HG03558 (cell line): ENCODE data around the gene APH1B.
"Not testable (repeated sequence)": the region's sequence is repeated elsewhere in the genome, so short reads cannot be mapped to it uniquely, and the experiment has no call there.

ENCODE experiments used
- ATAC-seq: cut with Tn5 transposase; IDR thresholded peaks from one replicate; pipeline ENCODE4 v1.9.1; 2021; ENCODE audit warnings: moderate number of reproducible peaks; ENCODE audit not compliant: unreplicated experiment; ENCODE audit errors: extremely low read depth

APH1B gene

DNA sequence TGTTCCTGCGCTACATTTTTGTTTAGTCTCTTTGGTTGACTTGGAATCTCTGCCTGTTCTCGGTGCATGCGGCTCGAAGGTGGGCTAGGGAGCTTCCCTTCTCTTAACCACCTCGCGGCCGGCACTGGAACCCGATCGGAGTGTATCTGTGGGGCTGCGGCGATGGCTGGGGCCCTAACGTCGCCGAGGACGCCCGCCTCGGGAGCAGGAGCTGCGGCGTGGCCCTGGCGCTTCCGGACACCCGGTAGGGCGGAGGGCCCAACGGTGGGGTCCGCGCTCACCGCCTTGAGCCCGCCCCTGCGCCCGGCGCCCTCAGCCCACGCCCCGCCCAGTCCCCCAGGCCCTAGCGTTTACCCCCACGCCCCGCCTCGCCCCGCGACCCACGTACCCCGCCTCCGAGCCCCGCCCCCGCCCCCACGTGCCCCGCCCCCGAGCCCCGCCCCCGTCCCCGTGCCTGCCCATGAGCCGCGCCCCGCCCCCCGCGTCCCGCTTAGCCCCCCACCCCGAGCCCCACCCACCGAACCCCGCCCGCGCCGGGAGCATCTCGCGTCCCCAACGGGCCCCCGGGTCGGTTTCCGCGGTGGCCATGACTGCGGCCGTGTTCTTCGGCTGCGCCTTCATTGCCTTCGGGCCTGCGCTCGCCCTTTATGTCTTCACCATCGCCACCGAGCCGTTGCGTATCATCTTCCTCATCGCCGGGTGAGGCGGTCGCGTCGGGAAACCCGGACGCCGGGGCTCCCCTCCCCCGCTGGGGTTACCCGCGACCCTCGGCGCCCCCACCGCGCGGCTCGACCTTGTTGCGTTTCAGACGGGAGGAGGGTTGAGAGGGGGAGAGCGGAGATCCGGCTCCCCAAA is at the start of gene APH1B:
APH1B (plus strand) TSS at position 568 of the 855 bp plus-strand sequence; CDS start at position 587, 19 bp downstream.
- no peak for ATAC-seq

DNA sequence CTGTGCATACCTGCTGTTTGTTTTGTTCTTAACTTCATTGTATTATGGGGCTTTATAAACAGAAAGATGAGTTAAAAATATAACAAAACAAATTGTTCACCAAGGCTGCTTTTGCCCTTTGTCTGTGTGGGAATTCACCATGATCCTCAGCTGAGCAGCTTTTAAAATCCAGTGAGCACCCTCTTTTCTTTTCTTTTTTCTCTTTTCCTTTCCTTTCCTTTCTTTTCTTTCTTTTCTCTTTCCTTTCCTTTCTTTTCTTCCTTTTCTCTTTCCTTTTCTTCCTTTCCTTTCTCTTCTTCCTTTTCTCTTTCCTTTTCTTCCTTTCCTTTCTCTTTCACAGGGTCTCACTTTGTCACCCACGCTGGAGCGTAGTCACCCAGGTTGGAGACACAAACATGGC is 49.7 kb upstream of the APH1B start:
- no peak for ATAC-seq

DNA sequence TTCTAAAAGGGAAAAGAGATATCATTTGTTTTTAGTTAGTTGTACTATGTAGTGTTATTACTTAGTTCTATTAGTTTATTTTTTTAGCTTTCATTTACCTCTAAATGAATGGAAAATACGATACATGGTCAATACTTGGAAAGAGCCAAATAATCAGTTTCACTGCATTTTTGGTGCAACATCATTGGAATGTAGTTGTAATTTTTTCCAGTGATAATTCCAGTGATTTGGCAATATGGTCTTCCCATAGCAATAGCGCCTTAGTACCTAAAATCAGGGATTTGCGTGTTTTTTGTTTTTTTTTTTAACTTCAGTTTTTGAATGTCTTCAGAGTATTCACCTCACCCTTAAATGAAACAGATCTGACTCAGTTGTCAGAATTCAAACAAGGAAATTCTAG is 46.2 kb upstream of the APH1B start:
- no peak for ATAC-seq

DNA sequence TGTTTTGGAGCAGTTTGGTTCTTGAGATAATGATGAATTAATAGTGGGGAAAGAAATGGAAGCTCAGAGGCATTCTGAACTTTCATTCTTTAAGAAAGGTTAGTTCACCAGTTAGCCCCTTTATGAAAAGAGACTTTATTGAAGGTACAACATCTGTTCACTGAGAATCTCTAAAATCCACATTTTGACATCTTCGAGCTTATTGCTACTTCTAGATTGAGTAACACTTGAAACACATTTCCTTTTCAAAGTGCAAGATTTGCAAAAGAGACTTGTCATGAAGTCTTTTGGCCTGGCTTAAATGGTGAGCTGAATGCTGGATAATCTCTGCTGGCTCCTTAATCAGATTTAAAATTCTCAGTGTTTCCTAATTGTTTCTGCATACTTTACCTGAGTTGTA is 45.7 kb upstream of the APH1B start:
- no peak for ATAC-seq

DNA sequence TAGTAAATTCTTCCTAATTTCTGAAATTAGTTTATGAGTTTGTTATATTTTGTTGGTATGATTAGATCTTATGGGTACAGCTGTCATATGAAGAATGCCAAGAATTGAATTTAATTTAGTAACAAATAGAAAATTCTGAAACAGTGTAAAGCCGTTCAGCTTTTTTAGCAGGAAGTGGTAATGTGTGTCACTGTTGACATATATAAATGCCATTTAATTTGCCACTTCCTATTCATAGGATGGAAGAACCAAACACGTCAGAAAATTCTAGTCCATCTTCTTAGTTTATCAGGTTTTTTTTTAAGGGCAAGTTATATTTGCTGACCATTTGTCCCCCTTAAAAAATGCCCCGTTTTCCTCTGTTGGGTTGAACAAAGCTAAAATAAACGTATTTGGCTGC is 45.0 kb upstream of the APH1B start:
- ATAC-seq = no peak

DNA sequence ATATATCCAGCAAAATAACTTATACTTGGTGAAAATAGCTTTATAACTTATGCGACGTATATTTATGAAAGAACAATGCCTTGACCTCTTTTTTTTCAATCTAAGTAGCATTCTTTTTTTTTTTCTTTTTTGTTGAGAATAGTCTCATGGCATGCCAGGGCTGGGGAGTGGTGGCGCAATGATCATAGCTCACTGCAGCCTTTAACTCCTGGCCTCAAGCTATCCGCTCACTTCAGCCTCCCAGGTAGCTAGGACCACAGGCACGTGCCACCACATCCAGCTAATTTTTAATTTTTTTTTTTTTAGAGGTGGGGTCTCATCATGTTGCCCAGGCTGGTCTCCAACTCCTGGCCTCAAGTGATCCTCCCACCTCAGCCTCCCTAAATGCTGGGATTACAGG is 44.5 kb upstream of the APH1B start:
- no peak for ATAC-seq

DNA sequence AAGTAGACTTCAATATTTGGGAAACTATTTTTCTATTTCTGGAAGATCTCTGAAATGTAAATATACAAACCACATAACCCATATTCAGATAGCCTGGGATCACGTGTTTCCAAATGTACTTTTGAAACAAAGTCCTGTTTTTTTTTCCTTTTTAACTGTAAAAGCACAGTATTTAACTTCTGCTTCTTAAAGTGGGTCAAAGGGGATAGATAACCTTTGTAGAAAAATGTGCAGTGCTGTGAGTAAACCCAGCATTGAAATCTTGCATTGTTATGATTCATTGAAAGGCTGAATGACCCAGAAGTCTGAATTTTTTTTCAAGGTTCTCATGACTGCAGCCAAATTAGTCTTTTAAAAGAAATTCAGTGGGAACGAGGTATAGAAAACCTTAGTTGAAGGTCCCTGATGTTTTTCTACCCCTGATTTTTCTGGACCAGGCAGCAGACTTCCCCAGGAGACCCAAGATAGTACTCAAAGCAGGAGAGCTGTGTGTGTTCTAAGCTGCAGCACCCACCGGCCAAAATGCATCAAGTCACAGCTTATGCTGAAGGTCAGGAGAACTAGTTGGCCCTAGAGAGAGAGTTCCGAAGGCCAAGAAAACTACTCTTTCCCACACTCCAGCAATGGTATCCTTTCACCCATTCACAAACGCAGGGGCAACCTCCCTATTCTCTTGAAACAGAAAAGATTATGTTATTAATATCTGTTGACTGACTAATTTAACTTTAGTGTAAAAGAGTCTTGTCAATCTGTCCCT is 43.6 kb upstream of the APH1B start:
- no peak for ATAC-seq

DNA sequence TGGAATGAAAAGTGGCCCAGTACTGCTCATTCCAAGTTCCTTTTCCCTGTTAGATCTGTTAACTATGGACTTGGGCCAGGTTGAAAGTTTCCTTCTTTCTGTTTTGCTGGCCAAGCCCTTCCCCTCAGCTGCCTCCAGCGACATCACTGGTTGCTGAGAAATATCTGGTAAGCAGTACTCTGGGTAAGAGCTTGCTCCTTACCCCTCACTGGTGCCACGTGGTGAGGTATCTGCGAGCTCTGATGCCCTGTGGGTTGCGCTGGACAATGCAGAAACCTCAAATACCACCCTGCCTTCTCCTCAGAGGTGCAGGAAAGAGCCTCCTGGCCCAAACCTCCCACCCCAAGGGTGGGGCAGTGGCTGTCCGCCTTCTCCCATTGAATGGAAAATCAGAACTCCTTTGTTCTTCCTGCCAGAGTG is 42.9 kb upstream of the APH1B start:
- ATAC-seq = no peak

DNA sequence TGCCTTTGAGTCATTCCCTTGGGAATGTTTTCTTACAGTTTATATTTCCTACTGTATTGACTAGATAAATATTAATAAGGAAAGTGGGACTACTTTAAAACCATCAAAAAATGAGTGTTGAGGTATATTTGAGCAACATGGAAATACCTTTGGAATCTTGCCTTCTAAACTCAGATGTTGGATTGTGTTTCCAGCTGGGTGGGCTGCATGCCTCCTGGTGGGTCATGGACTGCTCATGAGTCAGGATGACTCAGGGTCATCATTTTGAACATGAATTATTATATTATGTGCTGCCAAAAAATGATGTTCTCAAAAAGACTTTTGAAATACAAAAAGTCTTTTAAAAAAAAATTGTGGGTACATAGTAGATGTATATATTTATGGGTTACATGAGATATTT is 41.1 kb upstream of the APH1B start:
- no peak for ATAC-seq

DNA sequence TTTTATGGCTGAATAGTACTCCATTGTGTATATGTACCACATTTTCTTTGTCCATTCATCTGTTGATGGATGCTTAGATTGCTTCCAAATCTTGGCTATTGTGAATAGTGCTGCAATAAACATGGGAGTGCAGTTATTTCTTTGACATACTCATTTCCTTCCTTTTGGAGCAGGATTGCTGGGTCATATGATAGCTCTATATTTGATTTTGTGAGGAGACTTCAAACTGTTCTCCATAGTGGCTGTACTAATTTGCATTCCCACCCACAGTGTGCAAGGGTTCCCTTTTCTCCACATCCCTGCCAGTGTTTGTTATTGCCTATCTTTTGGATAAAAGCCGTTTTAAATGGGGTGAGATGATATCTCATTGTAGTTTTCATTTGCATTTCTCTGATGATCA is 40.3 kb upstream of the APH1B start:
- not testable (repeated sequence) for ATAC-seq

DNA sequence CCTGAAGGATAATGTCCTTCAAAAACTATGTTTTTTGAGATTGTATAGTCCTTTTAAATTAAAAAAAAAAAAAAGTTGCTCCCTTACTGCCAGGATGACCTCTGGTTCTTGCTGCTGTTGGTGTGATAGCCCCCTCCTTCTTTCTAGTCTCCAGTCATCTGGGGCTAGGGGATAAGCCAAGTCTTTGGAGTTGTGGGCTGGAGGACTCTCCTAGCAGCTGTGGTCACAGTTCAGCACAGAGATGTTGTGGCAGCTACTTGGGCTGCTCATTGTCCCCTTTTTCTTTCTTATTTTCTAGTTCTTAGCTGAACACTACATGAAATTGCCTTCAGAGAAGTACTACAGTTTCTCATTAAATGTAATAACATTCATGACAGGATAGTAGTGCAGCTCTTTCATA is 39.2 kb upstream of the APH1B start:
- no peak for ATAC-seq

DNA sequence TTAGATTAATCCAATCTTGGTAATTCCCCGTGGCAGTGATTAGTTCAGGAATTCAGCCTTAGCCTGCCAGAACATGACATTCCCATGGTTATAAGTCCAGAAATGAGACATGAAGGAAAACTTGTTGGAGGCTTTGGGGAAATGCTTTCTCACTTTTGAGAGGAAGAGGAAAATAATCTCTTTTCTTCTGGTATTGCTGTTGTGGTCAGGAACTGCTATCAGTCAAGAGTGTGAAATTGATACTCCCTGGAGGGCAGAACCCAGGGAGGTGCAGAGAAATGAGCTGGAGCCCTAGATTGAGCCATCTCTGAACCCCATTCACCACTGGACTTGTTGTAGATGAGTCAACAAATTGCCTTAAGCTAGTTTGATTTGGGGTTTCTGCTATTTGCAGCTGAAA is 38.6 kb upstream of the APH1B start:
- ATAC-seq = no peak

DNA sequence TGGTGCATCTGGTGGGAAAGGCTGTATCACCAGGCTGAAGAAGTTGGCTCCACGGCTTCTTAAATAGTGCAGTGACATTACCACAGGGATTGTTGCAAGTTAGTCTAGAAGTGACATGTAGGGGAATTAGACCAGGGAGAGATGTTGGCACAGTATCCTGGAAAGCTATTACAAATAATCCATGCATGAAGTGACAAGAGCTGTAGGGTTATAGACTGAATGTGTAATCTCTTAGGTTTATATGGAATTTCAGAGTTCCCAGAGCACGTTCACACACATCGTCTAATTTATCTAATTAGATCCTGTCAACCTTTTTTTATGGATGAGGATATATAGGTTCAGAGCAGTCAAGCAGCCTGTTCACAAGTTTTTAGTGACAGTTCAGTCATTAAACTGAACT is 37.3 kb upstream of the APH1B start:
- no peak for ATAC-seq

DNA sequence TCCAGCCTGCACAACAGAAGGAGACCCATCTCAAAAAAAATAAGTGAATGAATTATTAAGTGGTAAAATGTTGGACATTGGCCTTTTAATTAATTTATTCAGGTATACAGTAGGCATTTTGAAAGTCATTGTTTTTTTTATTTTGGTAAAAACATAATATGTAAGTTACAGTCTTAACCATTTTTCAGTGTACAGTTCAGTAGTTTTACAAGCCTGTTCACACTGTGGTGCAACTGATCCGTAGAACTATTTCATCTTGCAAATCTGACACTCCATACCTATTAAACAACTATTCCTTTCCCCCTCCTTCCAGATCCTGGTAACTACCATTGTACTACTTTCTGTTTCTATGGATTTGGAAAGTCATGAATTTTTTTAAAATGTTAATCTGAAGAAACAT is 36.1 kb upstream of the APH1B start:
- ATAC-seq = no peak

DNA sequence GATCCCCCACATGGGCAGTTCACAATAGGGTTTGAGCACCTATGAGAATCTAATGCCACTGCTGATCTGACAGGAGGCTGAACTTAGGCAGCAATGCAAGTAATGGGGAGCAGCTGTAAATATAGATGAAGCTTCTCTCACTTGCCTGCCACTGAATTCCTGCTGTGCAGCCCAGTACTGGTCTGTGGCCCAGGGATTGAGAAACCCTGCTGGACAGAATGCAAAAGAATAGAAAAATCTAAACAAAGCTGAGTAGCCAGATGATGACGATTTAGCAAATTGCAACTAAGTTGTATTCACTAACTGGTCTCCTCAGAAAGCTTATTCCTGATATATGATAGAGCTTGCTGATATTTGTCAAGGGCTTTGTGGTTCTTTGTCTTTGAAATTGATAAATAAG is 34.3 kb upstream of the APH1B start:
- ATAC-seq = no peak

DNA sequence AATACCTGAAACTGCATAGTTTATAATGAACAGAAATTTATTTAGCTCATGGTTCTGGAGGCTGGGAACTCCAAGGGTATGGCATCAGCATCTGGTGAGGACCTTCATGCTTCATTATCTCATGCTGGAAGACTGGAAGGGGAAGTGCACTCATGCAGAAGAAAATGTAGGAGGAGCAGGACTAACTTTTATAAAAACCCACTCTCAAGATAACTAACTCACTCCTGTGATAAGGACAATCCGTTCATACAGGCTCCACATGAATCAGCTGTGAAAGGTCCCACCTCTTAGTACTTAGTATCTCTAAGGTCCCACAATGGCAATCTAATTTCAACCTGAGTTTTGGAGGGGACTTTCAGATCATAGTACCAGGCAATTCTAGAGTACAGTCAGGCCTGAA is 33.6 kb upstream of the APH1B start:
- ATAC-seq = no peak

DNA sequence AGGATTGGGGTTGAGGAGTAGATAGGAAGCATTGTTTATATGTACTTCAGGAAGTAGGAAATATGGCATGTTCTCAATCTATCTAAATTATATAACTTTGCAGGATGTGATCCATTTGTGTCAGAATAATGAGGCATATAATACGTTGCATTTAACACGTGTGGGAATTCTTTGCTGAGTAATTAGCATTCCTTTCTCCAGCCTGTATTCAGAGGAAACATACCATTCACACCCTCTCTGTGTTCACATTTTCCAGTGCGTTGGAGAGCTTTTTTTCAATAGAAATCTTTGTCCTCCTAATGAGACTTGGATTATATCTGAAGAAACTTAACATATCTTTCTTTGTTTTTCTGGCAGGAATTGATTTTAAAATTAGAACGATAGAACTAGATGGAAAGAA is 33.0 kb upstream of the APH1B start:
- ATAC-seq = no peak

DNA sequence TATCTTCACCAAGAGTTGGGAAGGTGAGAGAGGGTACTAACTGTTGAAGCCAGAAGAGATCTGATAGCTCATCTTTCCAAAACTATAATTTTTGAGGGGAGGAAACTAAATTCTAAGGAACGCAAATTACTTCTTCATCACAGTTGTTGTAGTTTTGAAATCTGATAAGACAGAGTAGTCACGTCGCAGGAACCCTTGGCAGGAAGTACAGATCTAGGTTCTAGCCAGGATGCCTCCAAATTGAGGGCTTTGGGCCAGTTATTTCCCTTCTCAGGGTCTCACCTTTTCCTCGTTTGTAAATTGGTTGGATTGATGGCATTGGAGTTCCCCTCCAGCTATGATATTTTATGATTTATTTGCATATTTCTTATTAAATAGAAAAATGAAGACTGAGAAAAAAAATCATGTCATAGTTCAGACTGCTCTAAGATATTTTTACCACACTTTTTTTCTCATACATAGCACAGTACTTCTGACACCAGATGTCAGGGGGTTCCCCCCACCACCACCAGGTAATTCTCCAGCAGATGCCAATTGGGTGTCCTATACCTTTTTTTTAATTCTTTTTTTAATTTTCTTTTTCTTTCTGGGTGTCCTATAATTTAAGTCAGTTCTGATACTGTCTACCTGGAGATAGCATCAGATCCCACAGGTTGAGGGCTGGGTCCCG is 32.3 kb upstream of the APH1B start:
- no peak for ATAC-seq

DNA sequence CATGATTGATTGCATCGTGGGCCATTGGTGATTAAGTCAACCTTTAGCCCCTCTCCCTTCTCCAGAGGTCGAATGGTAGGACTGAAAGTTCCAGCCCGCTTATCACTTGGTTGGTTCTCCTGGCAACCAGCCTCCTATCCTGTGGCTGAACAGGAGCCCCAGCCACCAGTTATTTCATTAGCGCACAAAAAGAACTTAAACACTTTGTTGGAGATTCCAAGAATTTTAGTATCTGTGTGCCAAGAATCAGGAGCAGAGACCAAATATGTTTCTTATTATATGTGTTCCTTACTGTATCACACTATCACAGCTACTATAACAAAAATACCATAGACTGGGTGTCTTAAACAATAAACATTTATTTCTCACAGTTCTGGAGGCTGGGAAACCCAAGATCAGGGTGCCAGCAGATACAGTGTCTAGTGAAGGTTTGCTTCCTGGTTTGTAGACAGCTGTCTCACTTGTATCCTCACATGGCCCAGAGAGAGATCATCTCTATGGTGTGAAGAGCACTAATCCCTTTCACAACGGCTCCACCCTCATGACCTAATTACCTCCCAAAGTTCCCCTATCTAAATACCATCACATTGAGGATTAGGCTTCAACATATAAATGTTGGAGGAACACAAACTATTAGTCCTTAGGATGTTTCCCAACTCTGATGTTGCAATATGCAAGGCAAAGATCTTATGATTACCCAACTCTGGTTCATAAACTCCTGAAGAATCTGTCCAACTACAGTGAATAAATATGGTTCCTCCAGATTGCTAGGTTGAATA is 30.5 kb upstream of the APH1B start:
- no peak for ATAC-seq

DNA sequence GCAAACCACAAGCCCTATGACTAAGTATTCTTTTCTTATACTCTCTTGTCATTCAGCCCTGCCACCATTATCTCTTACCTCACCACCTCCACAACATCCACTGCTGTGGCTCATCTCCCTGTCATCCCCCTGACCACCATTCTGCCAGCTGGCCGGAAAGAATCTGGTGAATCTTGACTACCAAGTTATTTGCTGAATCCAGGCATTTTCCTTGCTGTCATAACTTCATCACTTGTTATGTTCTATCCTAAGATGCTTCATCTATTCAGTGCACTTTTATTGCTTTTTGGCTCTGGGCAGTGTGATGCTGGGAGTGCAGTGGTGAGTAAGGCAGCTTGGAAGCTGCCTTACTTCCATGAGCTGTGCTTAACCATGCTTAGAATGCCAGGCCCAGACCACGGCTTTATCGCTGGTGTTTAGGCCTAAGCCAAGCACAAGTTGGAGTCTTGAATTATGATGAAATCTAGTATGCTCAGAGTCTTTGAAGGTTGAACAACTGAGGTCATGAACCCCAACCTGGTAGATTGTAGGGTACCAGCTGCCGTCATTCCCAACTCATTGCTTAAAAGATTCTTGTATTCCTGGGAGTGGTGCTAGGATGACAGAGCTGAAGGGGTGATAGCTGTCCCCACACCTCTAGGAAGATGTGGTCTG is 27.0 kb upstream of the APH1B start:
- no peak for ATAC-seq
